ENCODE measurements around the gene KCNJ2. TPM values are rescaled to one million over a fixed set of nuclear protein-coding genes. Genes with fewer than 3 reads are reported as not detected.

Gene KCNJ2
- total RNA-seq, 1 experiment from 2014 or later, result 1.5 TPM

GRCh38 chr17:70202840-70203239 lies 33.5 kb downstream of the KCNJ2 start:
- no peak for DNase-seq (ENCODE audit: low read depth, low spot score)
- CTCF ChIA-PET, result no interaction called here
- no peaks in the 10 kb centered on the region for H3K36me3 ChIP-seq (ENCODE audit: control insufficient read depth, insufficient read depth, low read length)
- H3K27ac ChIP-seq (ENCODE audit: low read length), result no peak overlapping the region
- ATAC-seq, result no peak
- H3K4me3 ChIP-seq (ENCODE audit: low read depth in 2 of 2, low read length in 2 of 2), result no peak overlapping the region
- intact Hi-C loops (cut with micrococcal nuclease; ENCODE audit: unreplicated experiment) (no loop called here), in situ Hi-C loops (cut with HindIII; ENCODE audit: low pct_unique_long_range_greater_than_20kb, low sequenced_read_pairs) (no loop called here)
- POLR2A ChIA-PET, result no interaction called here
- no peak for TF ChIP-seq CTCF (IDR thresholded peaks at IDR 0.05)
- TF ChIP-seq POLR2AphosphoS5 (IDR thresholded peaks at IDR 0.05; ENCODE audit: low read depth, low read length), result no peak
- no peak for TF ChIP-seq REST (IDR thresholded peaks at IDR 0.05; ENCODE audit: insufficient read depth in 1 of 2, low read depth in 2 of 2, low read length in 1 of 2)
- TF ChIP-seq SIN3A (IDR thresholded peaks at IDR 0.05; ENCODE audit: borderline replicate concordance, insufficient read depth, low read depth, low read length), result no peak
- no peak for TF ChIP-seq TCF7L2 (IDR thresholded peaks at IDR 0.05; ENCODE audit: low read depth, low read length)
- no TSS peak for BruUV-seq (replicated peaks)
- H3K9me3 ChIP-seq (ENCODE audit: control insufficient read depth, insufficient read depth, low read depth, low read length), result no peaks in the 10 kb centered on the region
- H3K27me3 ChIP-seq (ENCODE audit: control insufficient read depth, insufficient read depth, low read length), result no peaks in the 10 kb centered on the region; the same call in 1 of the 2 replicates
- H3K4me1 ChIP-seq (ENCODE audit: control insufficient read depth, insufficient read depth, low read length), result no peaks in the 10 kb centered on the region

DNA sequence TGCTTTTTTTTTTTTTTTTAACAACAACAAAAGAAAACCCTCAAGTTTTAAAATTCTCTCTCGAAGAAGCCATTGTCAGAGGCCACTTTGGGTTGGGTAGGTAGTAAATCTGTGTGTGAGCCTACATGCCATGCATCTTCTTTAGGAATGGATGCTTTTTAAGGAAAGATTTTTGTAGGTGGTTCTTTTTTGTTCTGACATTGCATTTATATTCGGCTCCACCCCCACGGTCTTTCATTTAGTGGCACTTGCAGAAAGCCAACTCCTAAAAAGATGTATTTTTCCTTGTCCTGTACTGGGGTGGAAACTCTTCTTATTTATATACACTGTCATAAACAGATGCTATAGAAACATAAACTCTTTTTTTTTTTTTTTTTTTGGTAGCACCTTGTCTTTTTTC lies 35.1 kb downstream of the KCNJ2 start:
- no peak for DNase-seq (ENCODE audit: low read depth, low spot score)
- TF ChIP-seq SIN3A (IDR thresholded peaks at IDR 0.05; ENCODE audit: borderline replicate concordance, insufficient read depth, low read depth, low read length), result no peak
- TF ChIP-seq CTCF (IDR thresholded peaks at IDR 0.05), result no peak
- no peak for TF ChIP-seq REST (IDR thresholded peaks at IDR 0.05; ENCODE audit: insufficient read depth in 1 of 2, low read depth in 2 of 2, low read length in 1 of 2)
- TF ChIP-seq POLR2AphosphoS5 (IDR thresholded peaks at IDR 0.05; ENCODE audit: low read depth, low read length), result no peak
- TF ChIP-seq TCF7L2 (IDR thresholded peaks at IDR 0.05; ENCODE audit: low read depth, low read length), result no peak
- no peak for ATAC-seq
- ChIA-PET CTCF (interaction anchor here (0.7 kb wide), 1 partner anchor 177 kb away, joined by 12 read pairs; no protein-coding TSS in a partner anchor), POLR2A (no interaction called here)
- Histone ChIP-seq H3K36me3 (ENCODE audit: control insufficient read depth, insufficient read depth, low read length) (no peaks in the 10 kb centered on the region), H3K4me3 (ENCODE audit: low read depth in 2 of 2, low read length in 2 of 2) (no peak overlapping the region), H3K27ac (ENCODE audit: low read length) (no peak overlapping the region), H3K27me3 (ENCODE audit: control insufficient read depth, insufficient read depth, low read length) (no peaks in the 10 kb centered on the region; the same call in 1 of the 2 replicates), H3K4me1 (ENCODE audit: control insufficient read depth, insufficient read depth, low read length) (no peaks in the 10 kb centered on the region), H3K9me3 (ENCODE audit: control insufficient read depth, insufficient read depth, low read depth, low read length) (no peaks in the 10 kb centered on the region)
- in situ Hi-C loops (cut with HindIII; ENCODE audit: low pct_unique_long_range_greater_than_20kb, low sequenced_read_pairs), result no loop called here
- no TSS peak for BruUV-seq (replicated peaks)
- intact Hi-C loops (cut with micrococcal nuclease; ENCODE audit: unreplicated experiment), result no loop called here
